GM12864 (cell line): ENCODE results near the gene PNPO.
"Not testable (repeated sequence)": the region's sequence is repeated elsewhere in the genome, so short reads cannot be mapped to it uniquely, and the experiment has no call there.

ENCODE experiments used
- DNase-seq: peaks from one replicate; pipeline ENCODE4 v3.0.0-alpha.2; 2011; ENCODE audit warnings: low read depth
- H3K4me3 ChIP-seq: 2 replicates; pipeline ENCODE4 v1.5.1; 2011; ENCODE audit warnings: mild to moderate bottlenecking, low read depth, low read length, control low read depth
- CTCF ChIP-seq: IDR thresholded peaks from 2 replicates; pipeline ENCODE4 v1.5.1; 2011; ENCODE audit warnings: low read depth, mild to moderate bottlenecking, moderate library complexity, low read length, control low read depth, inconsistent platforms; ENCODE audit errors: missing control alignments

PNPO gene

GRCh38 chr17:47929218-47930000 is 12.0 kb upstream of the PNPO start:
- no peak overlapping the region for H3K4me3 ChIP-seq
- no peak for DNase-seq
- no peak for TF ChIP-seq CTCF

DNA sequence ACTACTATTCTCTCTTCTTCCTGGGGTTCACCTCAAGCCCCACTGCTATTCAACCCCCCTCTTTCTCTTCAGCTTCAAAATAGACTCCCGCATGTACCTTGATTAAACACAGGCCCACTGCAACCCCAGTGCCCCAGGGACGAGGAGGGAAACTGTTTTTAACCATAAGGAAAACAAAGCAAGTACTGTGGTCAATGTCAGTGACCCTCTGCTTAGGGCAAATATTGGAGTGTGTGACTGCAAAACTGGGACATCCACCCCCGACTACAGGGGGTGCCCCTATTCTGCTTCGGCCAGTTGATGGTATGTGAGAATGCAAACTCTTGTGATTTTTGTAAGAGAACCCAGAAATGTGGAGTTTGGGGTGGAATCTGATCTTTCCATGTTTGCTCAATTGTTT is 9.5 kb upstream of the PNPO start:
- H3K4me3 ChIP-seq, result no peak overlapping the region
- no peak for DNase-seq
- no peak for TF ChIP-seq CTCF

GRCh38 chr17:47934856-47935255 is 6.5 kb upstream of the PNPO start:
- H3K4me3 ChIP-seq, result no peak overlapping the region
- TF ChIP-seq CTCF, result no peak
- no peak for DNase-seq

- H3K4me3 ChIP-seq, DNase-seq: not testable (repeated sequence)
Observed at GRCh38 chr17:47935468-47935867, 5.9 kb upstream of the PNPO start.

DNA sequence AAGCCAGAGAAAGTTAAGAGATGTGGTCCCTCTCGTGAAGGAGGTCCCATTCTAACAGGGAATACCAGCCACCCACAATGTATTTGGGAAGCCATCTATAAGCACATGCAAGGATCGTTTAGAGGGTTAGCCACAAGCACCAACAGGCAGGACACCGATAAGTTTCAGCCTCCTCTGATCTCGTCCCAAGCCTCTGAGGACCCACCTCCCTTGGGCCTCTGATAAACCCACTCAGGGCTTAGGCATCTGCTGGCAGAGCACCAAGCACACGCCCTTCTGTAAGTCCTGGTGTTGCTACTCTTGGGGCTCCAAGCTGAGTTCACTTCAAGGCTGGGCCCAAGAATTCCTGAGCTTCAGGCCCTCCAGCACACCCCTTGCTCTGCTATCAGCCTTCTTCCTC is 5.4 kb upstream of the PNPO start:
- DNase-seq, result no peak
- H3K4me3 ChIP-seq, result no peak overlapping the region
- TF ChIP-seq CTCF, result no peak

- TF ChIP-seq CTCF, result no peak
- no peak overlapping the region for H3K4me3 ChIP-seq
- no peak for DNase-seq
Observed at GRCh38 chr17:47937941-47938340, 3.4 kb upstream of the PNPO start.

- DNase-seq, result no peak
- TF ChIP-seq CTCF, result no peak
- H3K4me3 ChIP-seq, result peak overlapping the region; percentile 74
Observed at GRCh38 chr17:47942096-47942510, 732 bp downstream of the PNPO start.

DNA sequence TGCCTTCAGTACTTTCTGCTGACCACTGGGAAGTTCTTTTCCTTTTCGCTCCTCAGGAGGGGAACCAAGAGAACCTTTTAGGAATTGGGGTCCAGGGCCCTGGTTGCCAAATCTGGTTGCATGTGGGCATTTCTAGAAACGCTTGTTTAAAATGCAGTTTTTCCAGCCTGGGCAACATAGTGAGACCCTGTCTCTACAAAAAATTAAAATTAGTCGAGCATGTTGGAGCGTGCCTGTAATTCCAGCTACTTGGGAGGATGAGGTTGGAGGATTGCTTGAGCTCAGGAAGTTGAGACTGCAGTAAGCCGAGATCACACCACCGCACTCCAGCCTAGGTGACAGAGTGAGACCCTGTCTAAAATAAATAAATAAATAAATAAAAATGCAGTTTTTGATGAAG is 1.2 kb downstream of the PNPO start:
- no peak for DNase-seq
- peak overlapping the region; percentile 74 for H3K4me3 ChIP-seq
- no peak for TF ChIP-seq CTCF
